SK-N-MC (cell line): ENCODE measurements around the gene POU3F1.

Experiments
- EZH2 ChIP-seq: fragments of 200-600 bp; sonication (generic); IDR thresholded peaks from one replicate; pipeline ENCODE4 v1.6.1; 2017; ENCODE audit warnings: antibody characterized with exemption
- POLR2AphosphoS5 ChIP-seq: IDR thresholded peaks from 2 replicates; pipeline ENCODE4 v1.6.1; 2012; ENCODE audit warnings: mild to moderate bottlenecking, low read depth, low read length, borderline replicate concordance

DNA sequence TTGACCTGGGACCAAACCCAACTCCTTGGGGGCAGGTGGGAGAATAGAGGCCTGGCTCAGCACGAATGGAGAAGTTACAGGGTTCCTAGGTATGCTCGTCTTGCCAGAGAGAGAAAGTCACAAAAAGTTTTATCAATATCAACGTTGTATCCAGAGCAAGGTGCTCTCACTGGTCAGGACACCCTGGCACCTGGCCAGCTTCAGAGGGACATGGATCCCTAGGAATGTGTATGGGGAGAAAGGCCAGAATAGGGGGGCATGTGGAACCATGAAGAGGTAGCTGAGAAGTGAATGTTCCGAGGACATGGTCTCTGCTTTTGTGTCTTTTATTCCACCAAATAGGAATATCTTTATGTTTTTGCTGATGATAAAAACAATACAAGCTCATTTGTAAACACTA is 9.4 kb upstream of the POU3F1 start:
- TF ChIP-seq POLR2AphosphoS5 (no peak), EZH2 (no peak)
